CD4-positive, CD25-positive, alpha-beta regulatory T cell (primary cell): Measurements from ENCODE around the gene SOX5. TPM values are rescaled to one million over a fixed set of nuclear protein-coding genes. Genes with fewer than 3 reads are reported as not detected.

Experiments used
- ATAC-seq, 2 donors: fragments of 150-1000 bp; cut with Tn5 transposase; one replicate each; pipeline ENCODE4 v1.10.0; 2021; ENCODE audit warnings: low read depth in 2 of 2, moderate number of reproducible peaks in 2 of 2, moderate library complexity in 1 of 2
- DNase-seq, 3 donors: peaks; one replicate each; pipeline versions ENCODE4 v3.0.0 to v3.0.0-alpha.2; 2012 to 2022; ENCODE audit warnings: mixed read lengths in 1 of 3
- H3K27ac ChIP-seq: one replicate; pipeline ENCODE4 v1.7.0; 2013; ENCODE audit warnings: mild to moderate bottlenecking, low read length; ENCODE audit not compliant: insufficient read depth, poor library complexity, severe bottlenecking
- H3K27me3 ChIP-seq: one replicate; pipeline ENCODE4 v1.7.0; 2013; ENCODE audit warnings: low read length; ENCODE audit not compliant: control insufficient read depth, insufficient read depth
- H3K36me3 ChIP-seq: one replicate; pipeline ENCODE4 v1.7.0; 2013; ENCODE audit warnings: mild to moderate bottlenecking, low read length, moderate library complexity; ENCODE audit not compliant: control insufficient read depth, insufficient read depth
- H3K4me1 ChIP-seq: 2 replicates; pipeline ENCODE4 v1.7.0; 2013; ENCODE audit warnings: mild to moderate bottlenecking, low read length; ENCODE audit not compliant: insufficient read depth, control insufficient read depth, poor library complexity, severe bottlenecking
- H3K4me3 ChIP-seq: one replicate; pipeline ENCODE4 v1.7.0; 2013; ENCODE audit warnings: low read depth, mild to moderate bottlenecking, low read length, moderate library complexity
- H3K9me3 ChIP-seq, 2 experiments: 1 replicate in 1 of 2; 2 replicates in 1 of 2; pipeline ENCODE4 v1.7.0; 2013; ENCODE audit warnings: low read length in 2 of 2, mild to moderate bottlenecking in 1 of 2, moderate library complexity in 1 of 2; ENCODE audit not compliant: control insufficient read depth in 2 of 2
- H3K27ac Mint-ChIP-seq, 3 donors: one replicate each; pipeline ENCODE4 v1.8.0; 2020 to 2022; ENCODE audit warnings: mild to moderate bottlenecking in 3 of 3, mixed read lengths in 3 of 3, moderate library complexity in 2 of 3
- H3K27me3 Mint-ChIP-seq: one replicate; pipeline ENCODE4 v1.8.0; 2022; ENCODE audit warnings: mild to moderate bottlenecking, mixed read lengths
- H3K36me3 Mint-ChIP-seq: one replicate; pipeline ENCODE4 v1.8.0; 2020; ENCODE audit warnings: mixed read lengths
- H3K4me1 Mint-ChIP-seq, 4 donors: one replicate each; pipeline ENCODE4 v1.8.0; 2020 to 2022; ENCODE audit warnings: mixed read lengths in 4 of 4, mild to moderate bottlenecking in 1 of 4
- H3K4me3 Mint-ChIP-seq, 4 donors: one replicate each; pipeline ENCODE4 v1.8.0; 2020 to 2022; ENCODE audit warnings: mild to moderate bottlenecking in 4 of 4, mixed read lengths in 4 of 4, moderate library complexity in 3 of 4
- H3K9me3 Mint-ChIP-seq, 7 donors: one replicate each; pipeline ENCODE4 v1.8.0; 2020 to 2022; ENCODE audit warnings: mixed read lengths in 7 of 7, mild to moderate bottlenecking in 3 of 7, moderate library complexity in 2 of 7
- polyA plus RNA-seq, 4 donors: library from polyadenylated mRNA; unstranded; fragments of 300-500 nt; fragmentation: Illumina TruSeq; gene quantifications; one replicate each; pipeline ENCODE4 v1.2.3, GENCODE V29; 2021
- total RNA-seq: library from RNA; stranded (reverse); gene quantifications from one replicate; pipeline ENCODE4 v1.2.3, GENCODE V29; 2022

SOX5 gene
- total and polyA plus RNA-seq, 5 donors from 2014 or later, result not detected

DNA sequence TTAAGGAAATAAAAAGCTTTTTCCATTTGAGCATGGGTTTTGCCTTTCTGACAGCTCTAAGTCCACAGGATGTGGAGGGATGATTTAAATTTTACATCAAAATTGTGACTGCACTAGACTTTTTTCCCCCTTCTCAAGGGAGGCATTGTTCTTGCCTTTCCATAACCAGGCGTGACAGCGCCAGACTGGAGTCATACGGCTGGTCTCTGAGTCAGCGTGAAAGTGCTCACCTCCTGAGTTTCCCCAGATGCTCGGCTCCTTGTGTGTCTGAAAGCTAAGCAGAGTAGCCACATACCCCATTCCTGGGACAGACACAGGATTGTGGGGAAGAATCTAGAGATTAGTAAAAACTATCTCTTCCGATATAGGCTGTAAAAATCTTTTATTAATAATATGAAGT, 43.1 kb downstream of the SOX5 start:
- Histone ChIP-seq H3K27ac (no peak overlapping the region), H3K36me3 (no peaks in the 10 kb centered on the region), H3K27me3 (no peaks in the 10 kb centered on the region), H3K4me3 (no peak overlapping the region), H3K9me3 (no peaks in the 10 kb centered on the region), H3K4me1 (no peaks in the 10 kb centered on the region)
- no peaks in the 10 kb centered on the region for H3K36me3 Mint-ChIP-seq
- H3K4me3 Mint-ChIP-seq, result no peak overlapping the region
- H3K9me3 Mint-ChIP-seq, result peaks cover 0 to 7% (median 2%) of the 10 kb centered on the region in 7 donors
- no peaks in the 10 kb centered on the region for H3K27me3 Mint-ChIP-seq
- DNase-seq (no peak), ATAC-seq (no peak)
- H3K27ac Mint-ChIP-seq, result no peak overlapping the region
- H3K4me1 Mint-ChIP-seq, result no peaks in the 10 kb centered on the region

DNA sequence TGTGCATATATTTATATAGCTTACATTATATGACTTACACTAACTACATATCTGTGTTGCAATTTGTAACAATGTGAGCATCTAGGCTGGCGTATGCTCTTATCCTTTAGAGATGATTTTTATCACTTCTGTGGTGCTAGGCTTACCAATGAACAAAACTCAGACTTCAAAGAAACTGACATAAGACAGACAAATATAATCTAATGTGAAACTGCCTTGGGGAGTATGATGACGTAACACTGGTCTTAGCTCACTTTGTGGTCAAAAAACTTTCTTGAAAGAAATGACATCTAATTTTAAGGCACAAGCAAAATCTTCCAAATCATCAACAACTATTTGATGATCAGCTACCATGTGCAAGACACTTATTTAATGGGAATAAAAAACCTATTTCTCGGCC, 50.0 kb downstream of the SOX5 start:
- no peaks in the 10 kb centered on the region for H3K4me1 Mint-ChIP-seq
- H3K27me3 Mint-ChIP-seq, result no peaks in the 10 kb centered on the region
- Histone ChIP-seq H3K4me3 (no peak overlapping the region), H3K27me3 (no peaks in the 10 kb centered on the region), H3K27ac (no peak overlapping the region), H3K4me1 (no peaks in the 10 kb centered on the region), H3K36me3 (no peaks in the 10 kb centered on the region), H3K9me3 (no peaks in the 10 kb centered on the region)
- peaks cover 0 to 6% (median 1%) of the 10 kb centered on the region in 7 donors for H3K9me3 Mint-ChIP-seq
- no peak for DNase-seq
- H3K27ac Mint-ChIP-seq, result no peak overlapping the region
- no peak for ATAC-seq
- H3K4me3 Mint-ChIP-seq, result no peak overlapping the region
- no peaks in the 10 kb centered on the region for H3K36me3 Mint-ChIP-seq

DNA sequence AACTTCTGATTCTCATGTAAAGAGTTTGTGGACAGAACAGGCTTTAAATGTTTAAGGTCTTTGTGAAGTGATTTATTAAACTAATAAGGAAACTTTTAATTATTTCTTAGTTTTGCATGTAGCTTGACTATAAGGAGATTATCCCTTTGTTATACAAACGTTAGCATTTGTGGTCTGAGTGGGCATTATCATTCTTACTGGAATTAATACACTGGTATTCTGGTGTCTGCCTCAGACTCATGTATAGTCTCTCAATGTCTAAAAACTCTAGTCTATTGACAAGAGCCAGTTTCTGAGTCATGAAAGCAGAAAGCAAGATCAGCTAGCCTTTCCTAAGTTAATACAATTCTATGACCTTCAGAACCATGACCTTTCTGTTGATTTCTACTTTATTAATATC, 51.3 kb downstream of the SOX5 start:
- Mint-ChIP-seq H3K27me3 (no peaks in the 10 kb centered on the region), H3K4me1 (no peaks in the 10 kb centered on the region), H3K36me3 (no peaks in the 10 kb centered on the region), H3K4me3 (no peak overlapping the region), H3K27ac (no peak overlapping the region), H3K9me3 (peaks cover 0 to 6% (median 1%) of the 10 kb centered on the region in 7 donors)
- H3K27ac ChIP-seq, result no peak overlapping the region
- no peaks in the 10 kb centered on the region for H3K36me3 ChIP-seq
- no peak for ATAC-seq
- no peaks in the 10 kb centered on the region for H3K9me3 ChIP-seq
- H3K27me3 ChIP-seq, result no peaks in the 10 kb centered on the region
- no peaks in the 10 kb centered on the region for H3K4me1 ChIP-seq
- no peak overlapping the region for H3K4me3 ChIP-seq
- DNase-seq, result no peak

DNA sequence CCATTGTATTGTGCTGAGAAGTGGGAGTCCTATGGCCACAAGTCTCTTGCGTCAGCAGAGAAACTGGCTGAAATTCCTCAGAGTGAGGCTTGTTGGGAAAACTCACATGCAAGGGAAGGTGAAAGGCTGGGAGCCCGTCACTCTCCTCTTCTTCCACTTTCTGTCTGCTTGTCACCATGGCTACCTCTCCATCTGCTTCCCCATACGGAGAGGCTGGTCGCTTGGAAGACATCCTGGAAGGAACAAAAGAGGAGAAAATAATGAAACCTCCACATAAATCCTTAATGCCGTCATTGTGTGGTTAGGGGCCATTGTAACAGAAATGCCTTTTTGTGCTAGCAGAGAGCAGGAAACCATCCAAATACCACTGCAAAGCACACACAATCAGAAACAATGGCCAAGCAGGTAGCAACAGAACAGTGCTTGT, 53.7 kb downstream of the SOX5 start:
- Histone ChIP-seq H3K9me3 (no peaks in the 10 kb centered on the region), H3K27ac (no peak overlapping the region), H3K36me3 (no peaks in the 10 kb centered on the region), H3K4me3 (no peak overlapping the region), H3K27me3 (no peaks in the 10 kb centered on the region), H3K4me1 (no peaks in the 10 kb centered on the region)
- Mint-ChIP-seq H3K4me3 (no peak overlapping the region), H3K4me1 (no peaks in the 10 kb centered on the region), H3K27me3 (no peaks in the 10 kb centered on the region), H3K27ac (no peak overlapping the region), H3K36me3 (no peaks in the 10 kb centered on the region), H3K9me3 (peaks cover 0 to 7% (median under 1%) of the 10 kb centered on the region in 7 donors)
- ATAC-seq, result no peak
- DNase-seq, result no peak

DNA sequence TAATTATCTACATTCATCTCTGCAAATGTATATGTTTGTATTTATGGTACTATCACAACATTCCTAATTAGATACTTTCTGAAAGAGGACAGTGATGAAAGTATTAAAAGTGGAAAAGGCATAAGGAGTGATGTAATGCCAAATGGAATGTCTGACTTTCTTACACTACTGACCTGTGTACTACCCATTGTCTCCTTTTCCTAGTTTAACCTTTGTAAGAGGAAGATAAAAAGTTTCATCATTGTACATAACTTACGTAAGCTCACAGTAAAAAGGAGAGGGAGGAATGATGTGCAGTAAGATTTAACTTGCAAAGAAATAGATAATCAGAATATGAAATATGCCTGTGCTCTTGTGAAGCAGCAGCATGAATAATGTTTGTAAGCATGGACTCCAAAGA, 55.9 kb downstream of the SOX5 start:
- no peaks in the 10 kb centered on the region for H3K36me3 ChIP-seq
- no peaks in the 10 kb centered on the region for H3K27me3 ChIP-seq
- no peaks in the 10 kb centered on the region for H3K4me1 ChIP-seq
- H3K4me1 Mint-ChIP-seq, result no peaks in the 10 kb centered on the region
- no peak overlapping the region for H3K27ac ChIP-seq
- no peak overlapping the region for H3K27ac Mint-ChIP-seq
- DNase-seq (no peak), ATAC-seq (no peak)
- peaks cover 0 to 7% (median 1%) of the 10 kb centered on the region in 7 donors for H3K9me3 Mint-ChIP-seq
- H3K9me3 ChIP-seq, result no peaks in the 10 kb centered on the region
- no peak overlapping the region for H3K4me3 ChIP-seq
- H3K4me3 Mint-ChIP-seq, result no peak overlapping the region
- H3K36me3 Mint-ChIP-seq, result no peaks in the 10 kb centered on the region
- H3K27me3 Mint-ChIP-seq, result no peaks in the 10 kb centered on the region

DNA sequence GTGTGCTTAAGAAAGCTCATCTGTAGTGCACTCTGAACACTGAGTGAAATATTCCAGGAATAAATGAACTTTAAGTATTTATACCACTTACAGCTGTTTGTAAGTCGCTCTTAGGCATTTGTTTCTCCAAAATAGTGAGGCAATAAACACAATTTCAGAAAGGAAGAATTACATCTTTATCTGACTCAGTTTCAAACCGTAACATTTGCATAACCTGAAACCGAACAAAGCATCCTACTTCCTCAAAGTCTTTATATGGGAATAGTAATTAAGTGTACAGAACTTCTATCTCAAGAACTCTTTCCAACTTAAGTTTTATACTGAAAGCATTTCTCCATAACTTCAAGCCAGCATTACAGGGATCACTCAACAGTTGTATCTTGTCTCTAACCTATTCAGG, 58.4 kb downstream of the SOX5 start:
- Mint-ChIP-seq H3K27me3 (no peaks in the 10 kb centered on the region), H3K9me3 (peaks cover 0 to 7% (median 2%) of the 10 kb centered on the region in 7 donors), H3K4me3 (no peak overlapping the region), H3K27ac (no peak overlapping the region), H3K36me3 (no peaks in the 10 kb centered on the region), H3K4me1 (no peaks in the 10 kb centered on the region)
- ATAC-seq (no peak), DNase-seq (no peak)
- Histone ChIP-seq H3K4me3 (no peak overlapping the region), H3K27me3 (no peaks in the 10 kb centered on the region), H3K27ac (no peak overlapping the region), H3K9me3 (no peaks in the 10 kb centered on the region), H3K4me1 (no peaks in the 10 kb centered on the region), H3K36me3 (no peaks in the 10 kb centered on the region)

DNA sequence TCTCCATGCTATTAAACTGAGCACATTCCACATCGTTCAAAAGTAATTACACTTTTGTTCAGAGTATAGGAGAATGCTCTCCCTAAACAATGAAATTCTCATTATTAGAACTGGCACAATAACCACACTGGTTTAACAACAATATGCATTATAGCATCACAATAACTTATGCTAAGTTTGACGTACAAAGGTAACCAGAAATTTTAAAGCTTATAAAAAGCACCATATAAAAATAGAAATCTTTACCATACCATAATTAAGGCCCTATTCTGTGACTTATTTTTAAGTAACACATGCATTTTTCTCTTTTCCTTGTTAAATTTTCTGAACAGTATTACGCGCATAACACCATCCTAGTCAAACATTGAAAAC, 60.4 kb downstream of the SOX5 start:
- no peak overlapping the region for H3K4me3 ChIP-seq
- peaks cover 0 to 5% (median 1%) of the 10 kb centered on the region in 7 donors for H3K9me3 Mint-ChIP-seq
- no peaks in the 10 kb centered on the region for H3K27me3 Mint-ChIP-seq
- no peaks in the 10 kb centered on the region for H3K27me3 ChIP-seq
- no peak overlapping the region for H3K27ac ChIP-seq
- H3K9me3 ChIP-seq, result no peaks in the 10 kb centered on the region
- no peak for DNase-seq
- no peak overlapping the region for H3K27ac Mint-ChIP-seq
- ATAC-seq, result no peak
- H3K4me1 Mint-ChIP-seq, result no peaks in the 10 kb centered on the region
- H3K36me3 ChIP-seq, result no peaks in the 10 kb centered on the region
- H3K4me3 Mint-ChIP-seq, result no peak overlapping the region
- H3K4me1 ChIP-seq, result no peaks in the 10 kb centered on the region
- no peaks in the 10 kb centered on the region for H3K36me3 Mint-ChIP-seq

DNA sequence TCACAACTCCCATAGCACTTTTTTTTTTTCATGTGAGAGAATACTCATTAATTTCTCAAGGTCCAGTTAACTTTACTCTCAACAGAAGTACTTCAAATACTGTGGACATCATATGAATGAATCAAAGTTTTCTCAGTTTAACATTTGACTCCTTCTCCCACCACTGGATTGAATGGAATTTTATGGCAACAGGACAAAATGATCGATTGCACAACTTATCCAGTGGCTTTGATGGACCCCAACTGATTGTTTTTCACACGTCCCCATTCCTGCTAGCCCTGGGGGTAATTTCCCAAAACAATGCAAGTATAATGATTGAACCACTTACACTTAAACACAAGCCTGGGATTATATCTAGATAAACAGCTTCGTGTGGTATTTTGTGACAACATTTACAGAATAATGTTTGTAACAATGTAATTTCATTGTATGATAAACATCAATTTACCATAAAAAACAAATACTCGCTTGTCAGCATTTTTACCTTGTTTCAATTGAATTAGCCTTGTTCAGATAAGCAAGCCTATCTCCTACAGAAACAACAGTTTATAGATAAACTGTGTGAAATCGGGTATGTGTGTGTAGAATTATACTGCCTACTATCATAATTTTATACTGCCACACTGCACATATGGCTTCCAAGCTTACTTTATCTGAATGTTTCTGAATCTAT, 60.9 kb downstream of the SOX5 start:
- H3K27ac Mint-ChIP-seq, result no peak overlapping the region
- Histone ChIP-seq H3K36me3 (no peaks in the 10 kb centered on the region), H3K27me3 (no peaks in the 10 kb centered on the region), H3K27ac (no peak overlapping the region), H3K4me3 (no peak overlapping the region), H3K9me3 (no peaks in the 10 kb centered on the region), H3K4me1 (no peaks in the 10 kb centered on the region)
- no peak overlapping the region for H3K4me3 Mint-ChIP-seq
- no peak for DNase-seq
- no peak for ATAC-seq
- H3K9me3 Mint-ChIP-seq, result peaks cover 0 to 5% (median 1%) of the 10 kb centered on the region in 7 donors
- no peaks in the 10 kb centered on the region for H3K4me1 Mint-ChIP-seq
- H3K27me3 Mint-ChIP-seq, result no peaks in the 10 kb centered on the region
- H3K36me3 Mint-ChIP-seq, result no peaks in the 10 kb centered on the region
